Spinal cord (tissue), 10 donors: ENCODE data around the gene EVL. TPM values are rescaled to one million over a fixed set of nuclear protein-coding genes. Genes with fewer than 3 reads are reported as not detected.
"Not testable (repeated sequence)": the region's sequence is repeated elsewhere in the genome, so short reads cannot be mapped to it uniquely, and the experiment has no call there.

ENCODE experiments used
- DNase-seq, 6 donors: peaks; one replicate each; pipeline versions ENCODE4 v3.0.0 to v3.0.0-alpha.2; 2013 to 2015; ENCODE audit warnings: low spot score in 6 of 6, low read depth in 4 of 6
- H3K27ac ChIP-seq: one replicate; pipeline ENCODE4 v1.5.1; 2013; ENCODE audit warnings: low read depth, low read length, control low read depth
- H3K27me3 ChIP-seq: one replicate; pipeline ENCODE4 v1.6.1; 2013; ENCODE audit warnings: low read length; ENCODE audit not compliant: control insufficient read depth, insufficient read depth
- H3K36me3 ChIP-seq: one replicate; pipeline ENCODE4 v1.6.1; 2013; ENCODE audit warnings: low read length; ENCODE audit not compliant: control insufficient read depth, insufficient read depth
- H3K4me1 ChIP-seq: one replicate; pipeline ENCODE4 v1.6.1; 2013; ENCODE audit warnings: low read length; ENCODE audit not compliant: control insufficient read depth, insufficient read depth
- H3K4me3 ChIP-seq: one replicate; pipeline ENCODE4 v1.5.1; 2013; ENCODE audit warnings: low read depth, low read length, control low read depth
- H3K9me3 ChIP-seq: one replicate; pipeline ENCODE4 v1.6.1; 2013; ENCODE audit warnings: low read length; ENCODE audit not compliant: control insufficient read depth, insufficient read depth
- WGBS: methylation state at CpG from one replicate; pipeline ENCODE4 v1.1.5; 2013; ENCODE audit warnings: missing lambda C conversion rate; ENCODE audit not compliant: insufficient coverage; 5-methylcytosine and 5-hydroxymethylcytosine counted together
- polyA plus RNA-seq, 2 donors: library from polyadenylated mRNA; unstranded; fragments of 120-200 nt; gene quantifications; one replicate each; pipeline ENCODE4 v1.2.1, GENCODE V29; 2013; ENCODE audit not compliant: insufficient read length in 2 of 2
- total RNA-seq, 2 donors: library from RNA; depleted of rRNA in 1 of 2; stranded (reverse); fragments of 120-200 nt in 1 of 2; fragments of >200 nt in 1 of 2; gene quantifications; one replicate each; pipeline versions ENCODE4 v1.2.3 to v1.2.4, GENCODE V29; 2013 to 2014
- donor health status: healthy.

EVL gene
- total and polyA plus RNA-seq, 4 donors = 70.9 to 585 (median 342) TPM

DNA sequence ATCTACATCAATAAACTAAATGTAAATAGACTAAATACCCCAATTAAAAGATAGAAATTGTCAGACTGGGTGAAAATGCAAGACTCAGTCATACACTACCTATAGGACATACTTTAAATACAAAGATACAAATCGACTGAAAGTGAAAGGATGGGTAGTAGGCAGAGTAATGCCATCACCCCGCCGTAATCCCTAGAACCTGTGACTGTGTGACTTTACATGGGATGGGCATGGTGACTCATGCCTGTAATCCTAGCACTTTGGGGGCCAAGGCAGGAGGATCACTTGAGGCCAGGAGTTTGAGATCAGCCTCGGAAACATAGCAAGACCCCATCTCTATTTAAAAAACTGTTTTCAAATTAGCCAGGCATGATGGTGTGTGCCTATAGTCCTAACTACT lies 2.6 kb upstream of the EVL start:
- no peak overlapping the region for H3K4me3 ChIP-seq
- H3K9me3 ChIP-seq = no peaks in the 10 kb centered on the region
- no peak overlapping the region for H3K27ac ChIP-seq
- H3K4me1 ChIP-seq = peaks cover 11% of the 10 kb centered on the region
- DNase-seq = no peak
- WGBS = no CpG with 5 or more reads among the region's 4 CpGs
- H3K36me3 ChIP-seq = no peaks in the 10 kb centered on the region
- H3K27me3 ChIP-seq = no peaks in the 10 kb centered on the region

DNA sequence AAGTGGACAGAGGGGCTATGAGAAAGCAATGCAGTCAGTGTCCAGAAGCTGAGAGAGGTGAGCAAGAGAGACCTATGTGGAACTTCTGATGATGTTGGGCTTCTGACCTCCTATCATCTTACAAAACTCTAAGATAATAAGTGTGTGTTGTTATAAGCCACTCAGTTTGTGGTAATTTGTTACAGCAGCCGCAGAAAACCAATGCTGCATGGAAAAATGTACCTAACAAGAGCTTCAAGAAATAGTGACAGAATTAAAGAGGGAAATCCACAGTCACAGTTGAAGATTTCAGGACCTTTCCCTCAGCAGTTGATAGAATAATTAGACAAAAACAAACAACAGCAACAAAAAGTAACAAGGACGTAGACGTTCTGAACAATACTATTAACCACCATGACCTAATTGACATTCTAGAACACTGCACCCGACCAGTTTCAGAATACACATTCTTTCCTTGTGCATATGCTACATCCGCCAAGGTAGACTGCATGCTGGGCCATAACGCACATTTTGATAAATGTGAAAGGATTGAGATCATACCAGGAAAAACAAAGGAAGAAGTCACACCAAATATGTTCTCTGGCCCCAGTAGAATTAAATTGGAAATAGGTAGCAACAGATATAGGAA lies 1.8 kb upstream of the EVL start:
- peaks cover 11% of the 10 kb centered on the region for H3K4me1 ChIP-seq
- no peaks in the 10 kb centered on the region for H3K36me3 ChIP-seq
- WGBS = 62% methylated on average over 3 of the region's 6 CpGs
- H3K27ac ChIP-seq = no peak overlapping the region
- H3K9me3 ChIP-seq = no peaks in the 10 kb centered on the region
- H3K27me3 ChIP-seq = no peaks in the 10 kb centered on the region
- no peak for DNase-seq
- no peak overlapping the region for H3K4me3 ChIP-seq

DNA sequence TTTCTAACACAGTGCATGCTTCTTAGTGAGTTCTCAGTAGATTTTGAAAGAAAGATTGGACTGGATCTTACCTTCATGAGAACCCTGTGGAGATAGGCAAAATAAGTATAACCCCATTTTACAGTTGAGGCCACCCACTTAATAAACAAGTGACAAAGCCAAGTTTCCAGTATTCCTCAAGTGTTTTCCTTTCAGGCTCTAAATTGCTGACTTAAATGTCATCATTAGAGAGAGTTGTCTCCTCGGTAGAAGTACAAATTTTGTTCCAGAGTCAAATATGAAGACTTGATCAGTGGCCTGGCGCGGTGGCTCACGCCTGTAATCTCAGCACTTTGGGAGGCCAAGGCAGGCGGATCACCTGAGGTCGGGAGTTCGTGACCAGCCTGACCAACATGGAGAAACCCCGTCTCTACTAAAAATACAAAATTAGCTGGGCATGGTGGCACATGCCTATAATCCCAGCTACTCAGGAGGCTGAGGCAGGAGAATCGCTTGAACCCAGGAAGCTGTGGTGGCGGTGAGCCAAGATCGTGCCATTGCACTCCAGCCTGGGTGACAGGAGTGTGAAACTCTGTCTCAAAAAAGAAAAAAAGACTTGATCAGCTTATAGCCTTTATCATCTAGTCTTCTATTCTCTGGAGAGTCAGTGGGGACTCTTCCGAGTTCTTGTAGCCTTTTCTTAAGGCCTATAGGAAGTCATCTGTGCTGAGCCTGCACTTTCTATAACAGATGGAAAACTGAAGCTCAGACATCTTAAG lies 708 bp upstream of the EVL start:
- WGBS = 100% methylated on average over 3 of the region's 12 CpGs
- not testable (repeated sequence) for H3K27me3 ChIP-seq, H3K27ac ChIP-seq, H3K9me3 ChIP-seq, DNase-seq, H3K36me3 ChIP-seq, H3K4me3 ChIP-seq
- H3K4me1 ChIP-seq = peaks cover 11% of the 10 kb centered on the region

DNA sequence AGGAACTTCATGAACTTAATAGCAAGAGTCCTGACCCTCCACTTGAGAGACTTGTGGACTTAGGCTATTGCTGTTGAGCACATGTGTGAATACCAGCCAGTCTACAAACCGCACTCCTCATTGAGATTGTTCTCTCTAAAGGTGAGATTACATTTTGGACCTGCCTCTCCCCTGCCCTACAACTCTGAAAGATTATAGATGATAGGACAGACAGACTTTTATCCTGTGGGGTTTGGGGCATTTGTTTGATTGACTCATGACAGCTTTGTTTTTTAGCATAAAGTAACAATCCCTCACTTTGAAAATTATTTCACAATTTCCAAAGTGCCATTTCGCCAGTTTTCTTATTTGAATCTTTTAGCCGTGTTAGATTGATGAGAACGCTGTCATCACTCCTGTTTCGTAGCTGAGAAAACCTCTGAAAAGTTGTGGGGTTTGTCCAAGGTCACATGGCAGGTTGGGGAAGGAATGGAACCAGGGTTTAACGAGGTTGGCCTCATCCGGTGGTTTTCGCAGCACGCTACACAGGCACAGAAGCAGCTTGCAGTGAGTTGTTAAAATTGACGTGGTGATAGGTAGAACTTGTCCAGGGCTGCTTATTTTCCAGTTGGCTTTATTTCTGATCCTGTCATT lies 836 bp downstream of the EVL start:
- Histone ChIP-seq H3K27me3 (no peaks in the 10 kb centered on the region), H3K9me3 (no peaks in the 10 kb centered on the region), H3K4me3 (no peak overlapping the region), H3K36me3 (no peaks in the 10 kb centered on the region), H3K27ac (no peak overlapping the region), H3K4me1 (peaks cover 11% of the 10 kb centered on the region)
- DNase-seq = no peak
- WGBS = 73% methylated on average over 7 of the region's 10 CpGs

DNA sequence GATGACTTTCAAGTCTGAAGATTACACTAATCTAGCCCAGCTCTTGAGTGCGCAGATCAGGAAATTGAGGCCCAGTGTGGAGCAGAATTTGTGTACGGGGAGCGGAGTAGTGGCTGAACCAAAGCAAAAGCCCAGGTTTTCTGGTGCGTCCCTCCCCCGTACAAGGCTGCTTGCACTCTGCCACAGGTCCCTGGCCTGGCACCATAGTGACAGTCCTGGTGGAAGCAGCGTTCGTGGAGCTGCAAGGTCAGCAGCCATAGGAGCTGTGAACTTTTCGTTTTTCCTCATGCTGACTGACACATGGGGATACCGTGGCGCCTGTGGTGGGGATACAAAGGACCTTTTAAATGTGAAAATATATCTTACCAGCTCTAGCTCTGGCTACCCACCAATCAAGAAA lies 1.7 kb downstream of the EVL start:
- no peak for DNase-seq

DNA sequence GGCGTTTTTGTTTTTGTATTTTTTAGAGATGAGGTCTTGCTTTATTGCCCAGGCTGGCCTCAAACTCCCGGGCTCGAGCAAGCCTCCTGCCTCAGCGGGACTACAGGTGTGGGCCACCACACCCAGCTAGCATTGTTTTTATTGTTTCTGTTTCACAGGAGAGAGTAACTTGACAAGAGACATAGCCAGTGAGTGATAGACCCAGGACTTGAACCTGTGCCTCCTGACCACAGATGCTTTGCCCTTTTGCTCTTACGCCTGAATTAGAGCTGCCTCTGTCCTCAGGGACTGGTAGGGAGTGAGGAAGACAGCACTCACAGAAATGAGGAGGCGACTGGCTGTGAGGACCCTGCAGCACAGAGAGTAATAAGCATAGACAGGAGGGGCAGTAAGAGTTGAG lies 2.3 kb downstream of the EVL start:
- WGBS = 92% methylated on average over 5 of the region's 6 CpGs
- no peaks in the 10 kb centered on the region for H3K27me3 ChIP-seq
- H3K9me3 ChIP-seq = no peaks in the 10 kb centered on the region
- no peak overlapping the region for H3K27ac ChIP-seq
- no peaks in the 10 kb centered on the region for H3K36me3 ChIP-seq
- no peak for DNase-seq
- H3K4me3 ChIP-seq = no peak overlapping the region
- H3K4me1 ChIP-seq = peaks cover 11% of the 10 kb centered on the region

More for the DNA sequence above, 1.7 kb downstream of the EVL start:
- WGBS = 78% methylated on average over 5 of the region's 10 CpGs
- Histone ChIP-seq H3K27me3 (no peaks in the 10 kb centered on the region), H3K9me3 (no peaks in the 10 kb centered on the region), H3K27ac (no peak overlapping the region), H3K36me3 (no peaks in the 10 kb centered on the region), H3K4me1 (peaks cover 11% of the 10 kb centered on the region), H3K4me3 (no peak overlapping the region)

DNA sequence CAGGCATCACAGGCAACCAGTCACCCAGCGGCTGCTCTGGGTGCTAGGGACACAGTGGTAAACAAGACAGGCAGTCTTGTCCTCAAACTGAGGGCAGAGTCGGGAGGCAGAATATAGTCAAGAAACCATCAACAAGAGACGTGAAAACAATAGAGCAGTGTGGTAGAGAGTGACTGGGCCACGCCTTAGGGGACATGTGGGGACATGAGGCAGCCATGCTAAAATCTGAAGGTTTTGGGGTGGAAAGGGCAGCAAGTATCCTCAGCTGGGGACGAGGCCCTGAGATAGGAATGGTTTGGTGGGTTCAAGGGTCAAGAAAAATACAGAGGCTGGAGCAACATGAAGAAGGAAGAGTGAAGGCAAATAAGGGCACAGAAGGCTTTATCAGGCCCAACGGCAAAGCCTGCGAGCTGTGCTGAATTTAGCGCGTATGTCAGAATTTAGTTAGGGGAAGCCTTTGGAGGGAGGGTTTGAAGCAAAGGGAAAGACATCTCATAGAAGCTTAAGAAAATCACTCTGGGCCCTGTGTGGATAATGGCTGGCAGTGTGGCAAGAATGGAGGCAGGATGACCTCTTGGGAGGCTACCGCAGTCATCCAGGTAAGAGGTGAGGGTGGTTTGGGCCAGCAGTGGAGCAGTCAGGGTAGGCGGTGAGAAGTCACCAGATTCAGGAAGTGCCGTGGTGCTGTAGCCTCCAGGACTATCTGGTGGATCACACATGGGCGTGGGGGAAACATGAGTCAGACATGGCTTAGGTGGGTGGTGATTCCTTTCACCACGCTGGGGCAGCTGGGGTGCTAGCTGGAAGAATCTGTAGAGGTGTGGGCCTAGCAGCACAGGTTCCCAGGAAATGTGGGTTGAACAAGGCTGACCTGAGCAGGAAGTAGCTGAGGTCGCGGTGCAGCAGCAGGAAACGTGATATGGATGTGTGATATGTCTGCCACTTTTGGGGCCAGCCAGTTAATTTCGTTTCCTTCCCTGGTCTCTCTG lies 3.0 kb downstream of the EVL start:
- Histone ChIP-seq H3K27ac (no peak overlapping the region), H3K36me3 (no peaks in the 10 kb centered on the region), H3K27me3 (no peaks in the 10 kb centered on the region), H3K4me1 (peaks cover 17% of the 10 kb centered on the region), H3K9me3 (no peaks in the 10 kb centered on the region), H3K4me3 (no peak overlapping the region)
- WGBS = 83% methylated on average over 18 of the region's 18 CpGs
- no peak for DNase-seq

DNA sequence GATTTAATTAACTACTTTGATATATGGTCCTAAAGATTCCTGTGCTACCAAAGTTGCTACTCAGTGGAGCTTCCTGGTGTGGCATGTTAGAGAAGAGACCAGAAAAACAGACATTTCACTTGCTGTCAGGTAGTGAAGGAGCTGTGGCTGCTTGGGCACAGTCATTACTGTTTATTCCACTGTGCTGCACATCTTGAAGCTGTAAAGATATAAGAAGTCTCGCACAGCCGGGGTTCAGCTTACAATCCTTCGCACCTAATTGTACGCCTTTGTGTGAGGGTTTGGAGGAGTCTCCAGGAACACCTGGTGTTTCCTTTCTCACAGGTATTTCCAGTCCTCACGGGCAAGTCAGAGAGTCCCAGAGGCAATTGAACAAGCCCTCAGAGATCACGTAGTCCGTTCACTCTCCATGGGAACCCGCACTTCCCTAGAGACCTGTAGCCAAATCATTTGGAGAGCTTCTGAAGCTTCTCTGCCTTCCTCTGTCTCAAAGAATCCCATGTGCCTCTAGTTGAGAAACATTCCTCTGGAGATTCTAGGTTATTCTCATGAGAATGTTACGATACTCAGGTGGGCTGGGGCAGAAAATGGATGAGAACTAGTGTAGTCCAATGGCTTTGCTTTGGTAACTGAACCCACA lies 4.1 kb downstream of the EVL start:
- Histone ChIP-seq H3K9me3 (no peaks in the 10 kb centered on the region), H3K4me3 (no peak overlapping the region), H3K4me1 (peaks cover 19% of the 10 kb centered on the region), H3K36me3 (no peaks in the 10 kb centered on the region), H3K27ac (no peak overlapping the region), H3K27me3 (no peaks in the 10 kb centered on the region)
- WGBS = 75% methylated on average over 5 of the region's 9 CpGs
- DNase-seq = no peak

DNA sequence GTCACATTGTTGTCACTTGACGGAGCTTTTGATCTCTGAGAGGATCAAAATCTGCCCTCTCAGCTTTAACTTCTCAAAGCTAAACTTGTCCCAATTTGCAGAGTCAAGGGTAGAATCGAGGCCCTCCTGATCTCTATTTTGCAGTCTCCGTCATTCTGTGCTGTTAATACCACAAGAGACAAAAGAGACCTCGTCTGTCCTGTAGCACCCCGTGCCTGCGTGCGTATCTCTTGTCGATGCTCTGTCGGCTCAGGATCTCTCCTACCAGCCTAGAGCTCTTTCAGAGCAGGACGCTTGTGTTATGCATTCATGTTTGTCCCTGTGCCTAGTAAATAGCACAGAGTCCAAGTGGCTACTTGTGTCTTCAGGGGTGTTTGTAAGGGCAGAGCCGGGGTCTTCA lies 5.1 kb downstream of the EVL start:
- peaks cover 23% of the 10 kb centered on the region for H3K4me1 ChIP-seq
- no peaks in the 10 kb centered on the region for H3K36me3 ChIP-seq
- no peaks in the 10 kb centered on the region for H3K27me3 ChIP-seq
- H3K9me3 ChIP-seq = no peaks in the 10 kb centered on the region
- no peak for DNase-seq
- WGBS = 87% methylated on average over 11 of the region's 11 CpGs
- H3K27ac ChIP-seq = no peak overlapping the region
- H3K4me3 ChIP-seq = no peak overlapping the region
